DMS114 treated with DMSO at 0.1 percent for 48 hours (cell line): ENCODE results near the gene PIGP.
"Not testable (repeated sequence)": the region's sequence is repeated elsewhere in the genome, so short reads cannot be mapped to it uniquely, and the experiment has no call there.

Experiments used
- DNase-seq: peaks from one replicate; lab custom pipeline; 2025; ENCODE audit not compliant: unreplicated experiment; lab: John Stamatoyannopoulos, UW

PIGP gene

GRCh38 chr21:37045149-37045548 is 27.7 kb downstream of the PIGP start:
- no peak for DNase-seq

DNA sequence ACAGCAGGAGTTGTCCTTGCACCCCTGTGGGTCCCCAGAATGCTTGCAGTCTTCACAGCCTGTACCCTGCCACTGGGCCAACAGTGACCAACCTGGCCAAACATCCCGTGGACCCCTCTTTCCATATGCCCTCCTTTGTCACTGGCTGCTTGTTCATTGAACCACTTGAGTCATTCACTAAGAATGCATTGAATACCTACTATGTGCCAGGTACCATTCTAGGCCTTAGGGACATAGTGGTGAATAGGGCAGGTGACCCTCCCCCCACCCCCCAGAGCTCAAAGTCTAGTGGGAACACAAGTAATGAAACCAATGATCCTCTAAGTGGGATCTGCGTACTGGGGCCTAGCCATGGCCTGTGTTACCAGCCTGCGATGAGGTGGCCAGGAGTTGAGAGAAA is 28.2 kb downstream of the PIGP start:
- DNase-seq = no peak

GRCh38 chr21:37043818-37044217 is 29.1 kb downstream of the PIGP start:
- DNase-seq = no peak

GRCh38 chr21:37041706-37042271 is 31.1 kb downstream of the PIGP start:
- DNase-seq = no peak

DNA sequence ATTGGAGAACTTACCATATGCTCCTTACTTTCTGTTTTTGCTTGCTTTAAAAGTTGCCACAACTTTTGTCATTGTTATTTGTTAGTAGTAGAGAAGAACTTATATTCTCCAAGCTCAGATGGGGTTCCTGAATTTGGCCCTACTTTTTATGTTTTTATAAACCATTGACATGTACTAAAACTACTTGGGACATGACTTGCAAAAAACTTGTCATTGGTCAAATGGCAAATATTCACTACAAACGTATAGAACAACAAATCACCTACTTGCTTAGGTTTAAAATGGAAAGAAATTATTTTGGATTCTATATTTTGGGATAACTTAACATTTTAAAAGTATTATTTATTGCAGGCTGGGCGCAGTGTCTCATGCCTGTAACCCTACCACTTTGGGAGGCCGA is 32.7 kb downstream of the PIGP start:
- DNase-seq = no peak

DNA sequence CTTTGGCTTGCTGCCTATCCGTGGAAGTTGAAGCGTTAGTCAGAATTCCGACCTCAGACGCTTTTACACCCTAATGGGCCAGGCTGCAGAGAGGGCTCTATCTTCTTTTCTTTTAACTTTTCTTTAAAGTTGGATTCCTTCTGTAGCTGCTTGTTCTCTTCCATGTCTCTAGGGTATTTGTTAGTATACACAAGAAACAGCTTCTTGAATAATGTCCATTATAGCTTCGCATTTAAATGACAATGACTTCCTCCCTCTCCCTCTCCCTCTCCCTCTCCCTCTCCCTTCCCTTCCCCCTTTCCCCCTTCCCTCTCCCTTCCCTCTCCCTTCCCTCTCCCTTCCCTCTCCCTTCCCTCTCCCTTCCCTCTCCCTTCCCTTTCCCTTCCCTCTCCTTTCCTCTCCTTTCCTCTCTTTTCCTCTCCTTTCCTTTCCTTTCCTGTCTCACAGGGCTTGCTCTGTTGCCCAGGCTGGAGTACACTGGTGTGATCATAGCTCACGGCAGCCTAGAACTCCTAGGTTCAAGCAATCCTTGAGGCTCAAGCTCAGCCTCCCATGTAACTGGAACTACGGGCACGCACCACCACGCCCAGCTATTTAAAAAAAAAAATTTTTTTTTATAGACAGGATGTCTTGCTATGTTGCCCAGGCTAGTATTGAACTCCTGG is 33.3 kb downstream of the PIGP start:
- DNase-seq = no peak

- no peak for DNase-seq
These were observed 36.7 kb downstream of the PIGP start for GRCh38 chr21:37036177-37036576.

DNA sequence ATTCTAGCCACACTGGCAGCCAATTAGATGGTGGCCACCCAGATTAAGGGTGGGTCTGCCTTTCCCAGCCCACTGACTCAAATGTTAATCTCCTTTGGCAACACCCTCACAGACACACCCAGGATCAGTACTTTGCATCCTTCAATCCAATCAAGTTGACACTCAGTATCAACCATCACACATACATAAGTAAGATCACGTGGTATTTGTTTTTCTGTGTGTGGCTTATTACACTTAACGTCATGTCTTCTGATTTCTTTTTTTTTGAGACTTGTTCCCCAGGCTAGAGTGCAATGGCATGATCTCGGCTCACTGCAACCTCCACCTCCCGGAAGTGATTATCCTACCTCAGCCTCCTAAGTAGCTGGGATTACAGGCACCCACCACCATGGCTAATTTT is 38.5 kb downstream of the PIGP start:
- DNase-seq = not testable (repeated sequence)

- no peak for DNase-seq
These were observed 39.9 kb downstream of the PIGP start for GRCh38 chr21:37032877-37033471.

- DNase-seq = no peak
These were observed 40.6 kb downstream of the PIGP start for GRCh38 chr21:37032293-37032692.

- no peak for DNase-seq
These were observed 42.0 kb downstream of the PIGP start for GRCh38 chr21:37030864-37031263.

GRCh38 chr21:37028570-37028969 is 44.3 kb downstream of the PIGP start:
- no peak for DNase-seq

GRCh38 chr21:37026499-37026898 is 46.4 kb downstream of the PIGP start:
- DNase-seq = no peak

DNA sequence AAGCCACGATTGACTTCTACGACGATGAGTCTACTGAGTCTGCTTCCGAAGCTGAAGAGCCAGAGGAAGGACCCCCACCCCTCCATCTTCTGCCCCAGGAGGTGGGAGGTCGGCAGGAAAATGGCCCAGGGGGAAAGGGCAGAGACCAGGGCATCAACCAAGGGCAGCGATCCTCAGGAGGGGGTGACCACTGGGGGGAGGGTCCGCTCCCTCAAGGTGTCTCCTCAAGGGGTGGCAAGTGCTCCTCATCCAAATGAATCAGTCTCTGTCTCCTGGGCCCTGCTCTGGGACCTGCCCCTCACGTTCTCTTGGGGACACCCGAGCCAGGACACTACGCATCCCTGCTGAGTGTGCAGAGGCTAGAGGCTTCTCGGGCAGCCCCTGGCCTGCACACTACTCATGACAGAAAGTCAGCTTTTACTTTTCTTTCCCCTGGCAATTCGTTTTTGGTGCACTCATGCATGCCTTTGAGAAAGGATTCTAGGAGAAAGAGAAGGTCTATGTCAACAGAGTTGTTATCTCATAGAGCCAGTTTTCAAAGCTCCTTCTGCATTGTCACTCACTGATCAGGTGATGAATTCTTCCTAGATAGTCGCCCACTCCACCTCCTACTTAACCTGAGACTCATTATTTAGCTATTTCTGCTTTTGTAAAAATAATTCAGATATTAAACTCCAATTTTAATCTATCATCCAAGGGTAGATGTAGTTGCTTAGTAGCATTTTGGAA is 54.8 kb downstream of the PIGP start:
- no peak for DNase-seq
